Motor neuron (in vitro differentiated cells): ENCODE results near the gene CELSR1. TPM values are rescaled to one million over a fixed set of nuclear protein-coding genes. Genes with fewer than 3 reads are reported as not detected.

Source experiments
- ATAC-seq, 8 experiments: fragments of 200-7000 bp; cut with Tn5 transposase; replicated peaks in 6 of 8; 2 replicates each; pipeline ENCODE4 v1.8.0; 2021; ENCODE audit warnings: mild to moderate bottlenecking in 8 of 8, moderate library complexity in 8 of 8
- H3K27ac ChIP-seq, 2 donors: fragments of 250-450 bp; sonication (Bioruptor Pico); 2 replicates each; pipeline ENCODE4 v1.9.0; 2021; ENCODE audit warnings: antibody characterized with exemption in 2 of 2, mild to moderate bottlenecking in 2 of 2, moderate library complexity in 1 of 2
- H3K4me1 ChIP-seq, 2 donors: fragments of 250-450 bp; sonication (Bioruptor Pico); replicated peaks in 1 of 2; 2 replicates each; pipeline ENCODE4 v1.6.1; 2021; ENCODE audit warnings: antibody characterized with exemption in 2 of 2, mild to moderate bottlenecking in 2 of 2, moderate library complexity in 1 of 2
- H3K4me3 ChIP-seq, 5 donors: fragments of 250-450 bp; sonication (Bioruptor Pico); 2 replicates each; pipeline ENCODE4 v1.9.0; 2021; ENCODE audit warnings: antibody characterized with exemption in 5 of 5, mild to moderate bottlenecking in 5 of 5, moderate library complexity in 4 of 5
- WGBS, 10 experiments: fragments of 450-650 bp; shearing (Covaris generic); methylation state at CpG; one replicate each; pipeline ENCODE4 v1.0.0; 2022; 5-methylcytosine and 5-hydroxymethylcytosine counted together
- in situ Hi-C, 9 experiments: fragments of 400-800 bp; cut with MboI; loops; one replicate each; pipeline ENCODE4 v1.15.0; 2021; ENCODE audit warnings: low sequenced_read_pairs in 9 of 9, low pct_unique_long_range_greater_than_20kb in 2 of 9; ENCODE audit not compliant: unreplicated experiment in 9 of 9
- total RNA-seq, 8 experiments: library from RNA; unstranded; fragments of 300-600 nt; gene quantifications; 2 replicates each; pipeline versions ENCODE4 v1.2.3 to v1.2.4, GENCODE V29; 2022

Gene CELSR1
- total RNA-seq, 8 experiments from 2014 or later = 0.76 to 26.6 (median 4.7) TPM

DNA sequence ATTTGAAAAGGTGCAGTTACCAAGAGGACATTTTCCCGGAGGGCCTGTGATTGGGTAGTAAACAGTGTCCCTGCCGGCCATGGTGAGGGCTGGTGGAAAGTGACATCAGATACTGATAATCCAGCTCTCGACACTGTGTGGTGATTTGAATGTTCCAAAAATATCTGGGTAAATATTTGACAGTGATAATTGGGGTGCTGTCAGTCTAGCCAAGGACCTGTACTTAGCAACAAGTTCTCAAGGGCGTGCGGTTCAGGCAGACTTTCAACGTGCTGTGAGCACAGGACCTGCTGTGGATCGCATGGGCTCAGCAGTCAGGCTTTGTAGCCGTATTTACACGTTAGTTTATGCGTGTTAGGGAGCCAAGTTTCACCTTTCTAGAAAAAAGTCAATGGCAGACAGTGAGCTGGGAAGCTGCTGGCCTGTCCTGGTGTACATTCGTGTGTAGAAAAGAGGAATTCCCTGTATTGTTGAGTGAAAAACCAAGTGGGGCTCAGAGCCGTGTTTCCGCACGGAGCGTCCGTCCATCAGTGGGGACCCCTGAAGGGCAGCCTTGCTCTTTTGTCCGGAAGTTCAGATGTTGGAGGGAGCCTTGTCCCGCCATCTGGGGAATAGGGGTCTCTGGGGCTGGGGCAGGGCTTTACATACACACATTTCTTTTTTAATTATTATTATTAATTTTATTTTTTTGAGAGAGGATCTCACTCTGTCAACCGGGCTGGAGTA lies 190.6 kb downstream of the CELSR1 start:
- no peak overlapping the region for H3K27ac ChIP-seq
- peaks cover 0 to 8% of the 10 kb centered on the region in 2 donors for H3K4me1 ChIP-seq
- H3K4me3 ChIP-seq = no peak overlapping the region
- 87 to 100% (median 95%) methylated on average over 1 to 6 of the region's 19 CpGs; no CpG with 5 or more reads in 3 of the 10 experiments for WGBS, 10 experiments
- in situ Hi-C loops = no loop called here
- ATAC-seq = no peak

GRCh38 chr22:46340676-46341075 lies 196.7 kb downstream of the CELSR1 start:
- WGBS, 10 experiments = 80 to 100% (median 100%) methylated on average over 1 to 2 of the region's 13 CpGs; no CpG with 5 or more reads in 5 of the 10 experiments
- peaks cover 5 to 8% of the 10 kb centered on the region in 2 donors for H3K4me1 ChIP-seq
- no peak overlapping the region for H3K4me3 ChIP-seq
- H3K27ac ChIP-seq = no peak overlapping the region
- in situ Hi-C loops = no loop called here
- ATAC-seq = no peak

DNA sequence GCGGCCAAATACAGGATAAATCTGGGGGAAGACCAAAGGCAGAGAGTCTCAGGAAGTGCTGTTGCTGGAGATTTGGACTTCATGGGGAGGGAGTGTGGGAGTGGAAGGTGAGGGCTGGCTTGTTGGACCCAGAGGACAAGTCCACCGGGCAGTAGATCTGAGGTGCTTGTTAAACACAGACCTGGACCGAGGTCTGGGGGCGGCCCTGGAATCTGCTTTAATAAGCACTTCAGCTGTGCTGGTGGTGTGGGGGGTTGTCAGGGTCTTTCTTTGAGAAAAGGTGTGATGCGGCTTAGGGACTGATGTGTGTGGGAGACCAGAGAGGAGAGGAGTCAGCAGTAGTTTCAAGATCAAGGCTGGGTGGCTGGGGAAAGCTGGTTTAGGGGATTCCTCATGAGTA lies 197.5 kb downstream of the CELSR1 start:
- in situ Hi-C loops = no loop called here
- Histone ChIP-seq H3K27ac (no peak overlapping the region), H3K4me3 (no peak overlapping the region), H3K4me1 (peaks cover 5 to 8% of the 10 kb centered on the region in 2 donors)
- 90 to 100% (median 100%) methylated on average over 1 to 5 of the region's 5 CpGs; no CpG with 5 or more reads in 3 of the 10 experiments for WGBS, 10 experiments
- ATAC-seq = no peak

DNA sequence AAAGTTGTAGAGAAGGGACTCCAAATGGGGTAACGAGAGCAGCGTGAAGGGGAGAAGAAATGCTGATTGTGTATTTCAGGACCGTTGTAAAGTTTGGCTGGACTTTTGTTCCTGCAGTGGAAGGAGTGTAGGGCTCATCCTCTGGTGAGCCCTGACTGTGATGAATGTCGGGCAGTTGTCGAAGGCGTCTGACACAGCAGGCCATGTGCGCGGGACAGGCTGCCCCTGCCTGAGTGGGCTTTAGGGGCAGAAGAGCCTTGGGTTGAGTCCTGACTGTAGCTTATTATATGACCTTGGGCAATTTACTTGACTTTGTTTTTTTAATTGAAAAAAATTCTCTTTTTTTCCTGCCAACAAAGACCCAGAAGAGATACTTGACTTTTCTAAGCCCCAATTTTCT lies 198.8 kb downstream of the CELSR1 start:
- in situ Hi-C loops = no loop called here
- WGBS, 10 experiments = 88 to 100% (median 97%) methylated on average over 1 to 6 of the region's 8 CpGs; no CpG with 5 or more reads in 2 of the 10 experiments
- Histone ChIP-seq H3K27ac (no peak overlapping the region), H3K4me1 (peaks cover 9 to 12% of the 10 kb centered on the region in 2 donors), H3K4me3 (no peak overlapping the region)
- ATAC-seq = no peak

DNA sequence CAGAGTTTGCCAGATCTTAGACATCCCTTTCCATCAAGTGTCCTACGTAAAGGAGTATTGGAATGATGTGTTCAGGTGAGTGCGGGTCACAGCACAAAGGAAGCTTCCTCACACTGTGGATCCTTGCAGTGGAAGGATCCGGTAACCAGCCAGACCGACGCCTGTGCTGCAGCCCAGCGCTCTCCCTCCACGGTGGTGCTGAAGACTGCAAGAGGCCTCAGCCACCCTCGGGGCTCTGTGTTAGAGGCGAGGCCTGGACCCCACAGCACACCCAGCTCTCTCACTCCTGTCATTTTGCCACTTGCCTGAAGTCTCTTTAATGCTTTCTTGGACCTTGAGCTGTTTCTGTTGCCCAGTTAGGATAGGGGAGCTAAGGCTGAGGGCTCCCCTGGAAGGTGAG lies 199.6 kb downstream of the CELSR1 start:
- WGBS, 10 experiments = 83 to 100% (median 100%) methylated on average over 1 to 8 of the region's 9 CpGs; no CpG with 5 or more reads in 3 of the 10 experiments
- Histone ChIP-seq H3K27ac (no peak overlapping the region), H3K4me1 (peaks cover 8 to 9% of the 10 kb centered on the region in 2 donors), H3K4me3 (no peak overlapping the region)
- ATAC-seq = no peak
- in situ Hi-C loops = no loop called here

- peak in 6 of 8 experiments; percentile 11 to 34 (median 19) for ATAC-seq
- peak overlapping the region; percentile 69 to 93 for H3K27ac ChIP-seq
- in situ Hi-C loops = no loop called here
- 0 to 39% (median 9%) methylated on average over 1 to 17 of the region's 42 CpGs for WGBS, 10 experiments
- H3K4me3 ChIP-seq = peak overlapping the region; percentile 56 to 83 (median 78)
- H3K4me1 ChIP-seq = peaks cover 8 to 9% of the 10 kb centered on the region in 2 donors
Observed at GRCh38 chr22:46336119-46337078, 201.0 kb downstream of the CELSR1 start.

- Histone ChIP-seq H3K4me3 (peak within 1 kb of the TSS; percentile 56 to 83 (median 78)), H3K4me1 (peaks cover 8 to 9% of the 10 kb centered on the region in 2 donors), H3K27ac (peak within 1 kb of the TSS; percentile 69 to 93)
- peak; percentile 92 to 97 (median 96) for ATAC-seq
- in situ Hi-C loops = no loop called here
- WGBS, 10 experiments = 0 to 23% (median 3%) methylated on average over 1 to 28 of the region's 93 CpGs; no CpG with 5 or more reads in 3 of the 10 experiments
Observed at GRCh38 chr22:46335201-46336118, 202.0 kb downstream of the CELSR1 start, which contains the start of gene TRMU. TSS of gene TRMU (plus strand) at chr22:46335714. CDS start at chr22:46335765, 51 bp downstream.

DNA sequence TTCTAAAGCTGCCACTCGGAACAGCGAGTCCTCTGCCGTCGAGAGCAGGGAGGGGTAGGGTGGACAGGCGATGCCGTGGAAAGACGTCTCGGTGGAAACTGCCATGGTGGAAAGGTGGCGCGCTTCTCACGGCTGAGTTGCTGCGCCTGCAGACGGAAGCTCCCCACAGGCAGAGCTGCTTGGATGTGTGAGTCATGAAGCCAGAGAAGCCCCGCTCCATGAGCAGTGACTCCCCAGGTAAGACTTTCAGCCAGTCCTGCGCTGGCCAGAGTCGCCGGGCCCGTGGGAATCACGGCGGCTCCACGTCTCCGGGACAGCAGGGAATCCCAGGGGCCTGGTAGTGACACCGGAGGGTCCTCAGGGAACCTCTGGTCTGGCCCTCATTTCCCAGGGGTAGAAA lies 205.9 kb downstream of the CELSR1 start:
- Histone ChIP-seq H3K4me1 (peaks cover 4% of the 10 kb centered on the region in 2 donors), H3K27ac (no peak overlapping the region), H3K4me3 (no peak overlapping the region)
- ATAC-seq = no peak
- 86 to 100% (median 93%) methylated on average over 2 to 8 of the region's 23 CpGs; no CpG with 5 or more reads in 5 of the 10 experiments for WGBS, 10 experiments
- in situ Hi-C loops = no loop called here

GRCh38 chr22:46330426-46330825 lies 207.0 kb downstream of the CELSR1 start:
- no peak for ATAC-seq

GRCh38 chr22:46329616-46330015 lies 207.8 kb downstream of the CELSR1 start:
- 20 to 100% (median 95%) methylated on average over 1 to 2 of the region's 8 CpGs; no CpG with 5 or more reads in 6 of the 10 experiments for WGBS, 10 experiments
- Histone ChIP-seq H3K27ac (no peak overlapping the region), H3K4me3 (no peak overlapping the region), H3K4me1 (peaks cover under 1% of the 10 kb centered on the region in 2 donors)
- in situ Hi-C loops = loop anchor here in 1 of 9 experiments (10.0 kb wide), 1 partner anchor 205 kb away; no protein-coding TSS in a partner anchor
- no peak for ATAC-seq

More at GRCh38 chr22:46330426-46330825, 207.0 kb downstream of the CELSR1 start:
- in situ Hi-C loops = no loop called here
- H3K4me1 ChIP-seq = peaks cover 4% of the 10 kb centered on the region in 2 donors
- no peak overlapping the region for H3K27ac ChIP-seq
- 96 to 100% (median 100%) methylated on average over 1 to 4 of the region's 4 CpGs; no CpG with 5 or more reads in 1 of the 10 experiments for whole genome bisulfite sequencing, 10 experiments
- no peak overlapping the region for H3K4me3 ChIP-seq

DNA sequence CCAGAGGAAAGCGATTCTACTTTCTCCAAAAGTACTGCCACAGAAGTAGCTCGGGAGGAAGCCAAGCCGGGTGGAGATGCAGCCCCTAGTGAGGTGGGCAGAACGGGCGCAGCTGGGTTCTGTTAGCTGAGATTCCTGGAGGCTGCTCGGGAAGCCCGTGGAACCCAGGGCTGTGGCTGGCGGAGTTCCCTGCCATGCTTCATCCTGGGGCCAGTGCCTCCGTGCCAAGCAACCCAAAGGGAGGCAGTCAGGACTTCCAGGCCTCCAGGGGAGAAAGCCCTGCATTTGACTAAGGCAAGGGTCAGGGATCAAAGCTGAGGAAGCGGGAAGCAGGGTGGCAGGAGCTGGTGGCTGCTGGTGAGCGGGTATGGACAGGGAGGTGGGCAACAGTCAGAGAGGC lies 208.6 kb downstream of the CELSR1 start:
- WGBS, 10 experiments = 87 to 100% (median 95%) methylated on average over 1 to 6 of the region's 11 CpGs; no CpG with 5 or more reads in 4 of the 10 experiments
- no peaks in the 10 kb centered on the region for H3K4me1 ChIP-seq
- no peak overlapping the region for H3K4me3 ChIP-seq
- no peak overlapping the region for H3K27ac ChIP-seq
- in situ Hi-C loops = loop anchor here in 1 of 9 experiments (10.0 kb wide), 1 partner anchor 204 kb away; no protein-coding TSS in a partner anchor
- no peak for ATAC-seq
